Endodermal cell (in vitro differentiated cells): ENCODE data around the gene ASB8. TPM values are rescaled to one million over a fixed set of nuclear protein-coding genes. Genes with fewer than 3 reads are reported as not detected.
A peak's percentile ranks its signal among the peaks of the same experiment; 100 is the strongest.

ENCODE experiments used
- DNase-seq: peaks from one replicate; pipeline ENCODE4 v3.0.0-alpha.2; 2017
- H3K27ac ChIP-seq: 2 replicates; pipeline ENCODE4 v1.5.1; 2013; ENCODE audit warnings: mild to moderate bottlenecking, low read depth, low read length, moderate library complexity
- H3K27me3 ChIP-seq: 2 replicates; pipeline ENCODE4 v1.6.1; 2013; ENCODE audit warnings: mild to moderate bottlenecking, low read length, moderate library complexity; ENCODE audit not compliant: insufficient read depth, control insufficient read depth, poor library complexity, severe bottlenecking
- H3K36me3 ChIP-seq: 2 replicates; pipeline ENCODE4 v1.7.0; 2013; ENCODE audit warnings: mild to moderate bottlenecking, low read length, moderate library complexity; ENCODE audit not compliant: control insufficient read depth, insufficient read depth
- H3K4me1 ChIP-seq: one replicate; pipeline ENCODE4 v1.7.0; 2013; ENCODE audit warnings: low read length; ENCODE audit not compliant: control insufficient read depth, insufficient read depth
- H3K4me3 ChIP-seq: 2 replicates; pipeline ENCODE4 v1.5.1; 2013; ENCODE audit warnings: mild to moderate bottlenecking, low read length, moderate library complexity
- H3K9ac ChIP-seq: 2 replicates; pipeline ENCODE4 v1.6.1; 2013; ENCODE audit warnings: mild to moderate bottlenecking, low read length, moderate library complexity; ENCODE audit not compliant: poor library complexity, severe bottlenecking; ENCODE audit errors: extremely low read depth
- H3K9me3 ChIP-seq: 2 replicates; pipeline ENCODE4 v1.6.1; 2013; ENCODE audit warnings: mild to moderate bottlenecking, low read length, moderate library complexity; ENCODE audit not compliant: control insufficient read depth
- H3K27ac Mint-ChIP-seq: 2 replicates; pipeline ENCODE4 v1.8.0; 2020; ENCODE audit warnings: mixed read lengths
- H3K27me3 Mint-ChIP-seq: 2 replicates; pipeline ENCODE4 v1.8.0; 2021; ENCODE audit warnings: mild to moderate bottlenecking, mixed read lengths; ENCODE audit not compliant: insufficient read depth
- H3K36me3 Mint-ChIP-seq: 2 replicates; pipeline ENCODE4 v1.8.0; 2020; ENCODE audit warnings: low read depth, mixed read lengths
- H3K4me1 Mint-ChIP-seq: 2 replicates; pipeline ENCODE4 v1.8.0; 2020; ENCODE audit warnings: mixed read lengths
- H3K4me3 Mint-ChIP-seq: 2 replicates; pipeline ENCODE4 v1.8.0; 2020; ENCODE audit warnings: mild to moderate bottlenecking, moderate library complexity, mixed read lengths
- H3K9me3 Mint-ChIP-seq: 2 replicates; pipeline ENCODE4 v1.8.0; 2020; ENCODE audit warnings: mild to moderate bottlenecking, mixed read lengths
- WGBS, 2 experiments: methylation state at CpG; one replicate each; pipeline versions ENCODE4 v1.1.5 to v1.1.7; 2013; ENCODE audit warnings: missing lambda C conversion rate in 2 of 2, mixed read lengths in 1 of 2; ENCODE audit not compliant: insufficient coverage in 1 of 2, insufficient read length in 1 of 2; 5-methylcytosine and 5-hydroxymethylcytosine counted together
- total RNA-seq, 2 donors: library from RNA; stranded (reverse); fragmentation: NEBNext Ultra II Directional in 1 of 2; extraction: Animal tissue kit (Norgen Biotek cat#: 25700) in 1 of 2; gene quantifications; 2 replicates in 1 of 2; 3 replicates in 1 of 2; pipeline ENCODE4 v1.2.1, GENCODE V29; 2021
- TF ChIP-seq, protein P1 (sequence below): fragments of 200-600 bp; sonication (generic); conservative IDR thresholded peaks from 2 replicates; pipeline ENCODE4 v1.5.0; 2021; ENCODE audit warnings: antibody characterized with exemption, mild to moderate bottlenecking

ASB8 gene
- total RNA-seq, 2 donors from 2014 or later, result 7.1 to 9.0 TPM

DNA sequence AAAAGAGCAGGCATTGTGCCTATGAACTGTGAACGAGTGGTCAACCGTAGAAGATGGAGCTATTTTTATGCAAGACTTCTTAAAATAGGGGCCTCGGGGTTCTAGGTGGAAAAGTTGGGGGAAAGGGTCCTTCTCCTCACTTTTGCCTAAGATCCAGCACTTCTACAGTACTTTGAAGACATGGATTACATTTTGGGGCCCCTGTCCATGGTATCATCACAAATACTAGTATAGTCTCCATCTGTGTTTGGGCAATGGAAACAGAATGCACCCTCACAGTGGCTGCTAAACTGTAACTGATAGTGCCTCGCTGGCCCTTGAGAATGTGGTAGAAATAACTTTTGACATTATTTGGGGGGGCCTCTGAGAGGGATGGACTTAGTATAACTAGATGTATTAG is 20.7 kb upstream of the ASB8 start:
- H3K4me3 ChIP-seq, result no peak overlapping the region
- no peak for DNase-seq
- TF ChIP-seq, protein P1, sequence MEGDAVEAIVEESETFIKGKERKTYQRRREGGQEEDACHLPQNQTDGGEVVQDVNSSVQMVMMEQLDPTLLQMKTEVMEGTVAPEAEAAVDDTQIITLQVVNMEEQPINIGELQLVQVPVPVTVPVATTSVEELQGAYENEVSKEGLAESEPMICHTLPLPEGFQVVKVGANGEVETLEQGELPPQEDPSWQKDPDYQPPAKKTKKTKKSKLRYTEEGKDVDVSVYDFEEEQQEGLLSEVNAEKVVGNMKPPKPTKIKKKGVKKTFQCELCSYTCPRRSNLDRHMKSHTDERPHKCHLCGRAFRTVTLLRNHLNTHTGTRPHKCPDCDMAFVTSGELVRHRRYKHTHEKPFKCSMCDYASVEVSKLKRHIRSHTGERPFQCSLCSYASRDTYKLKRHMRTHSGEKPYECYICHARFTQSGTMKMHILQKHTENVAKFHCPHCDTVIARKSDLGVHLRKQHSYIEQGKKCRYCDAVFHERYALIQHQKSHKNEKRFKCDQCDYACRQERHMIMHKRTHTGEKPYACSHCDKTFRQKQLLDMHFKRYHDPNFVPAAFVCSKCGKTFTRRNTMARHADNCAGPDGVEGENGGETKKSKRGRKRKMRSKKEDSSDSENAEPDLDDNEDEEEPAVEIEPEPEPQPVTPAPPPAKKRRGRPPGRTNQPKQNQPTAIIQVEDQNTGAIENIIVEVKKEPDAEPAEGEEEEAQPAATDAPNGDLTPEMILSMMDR, result no peak
- Mint-ChIP-seq H3K4me3 (no peak overlapping the region), H3K4me1 (peaks cover 9% of the 10 kb centered on the region), H3K27me3 (peaks cover 72% of the 10 kb centered on the region), H3K36me3 (no peaks in the 10 kb centered on the region), H3K27ac (no peak overlapping the region), H3K9me3 (no peaks in the 10 kb centered on the region)
- H3K4me1 ChIP-seq, result no peaks in the 10 kb centered on the region
- H3K27ac ChIP-seq, result no peak overlapping the region
- H3K27me3 ChIP-seq, result peaks cover 52% of the 10 kb centered on the region
- H3K36me3 ChIP-seq, result no peaks in the 10 kb centered on the region
- 81 to 90% methylated on average over 4 of the region's 4 CpGs for WGBS, 2 experiments
- H3K9ac ChIP-seq, result no peak overlapping the region
- H3K9me3 ChIP-seq, result no peaks in the 10 kb centered on the region

DNA sequence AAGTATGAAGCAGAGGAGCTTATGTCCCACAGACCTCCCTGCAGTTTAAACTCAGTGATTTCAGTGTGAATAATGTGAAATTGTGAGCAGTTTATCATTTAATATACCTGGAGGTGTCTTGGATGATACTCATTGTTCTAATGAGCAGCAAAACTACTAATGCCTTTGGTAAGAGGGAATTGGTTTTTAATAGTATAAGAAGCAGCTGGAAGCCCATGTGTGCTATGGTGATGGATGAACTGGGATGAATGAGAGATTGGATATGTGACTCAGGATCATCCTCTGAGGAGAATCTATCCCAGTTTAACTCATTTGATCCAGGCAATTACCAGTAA is 19.1 kb upstream of the ASB8 start:
- H3K4me1 ChIP-seq, result no peaks in the 10 kb centered on the region
- H3K4me3 ChIP-seq, result no peak overlapping the region
- H3K4me1 Mint-ChIP-seq, result peaks cover 9% of the 10 kb centered on the region
- DNase-seq, result no peak
- no peaks in the 10 kb centered on the region for H3K36me3 ChIP-seq
- TF ChIP-seq, protein P1, result no peak
- H3K27me3 Mint-ChIP-seq, result peaks cover 64% of the 10 kb centered on the region
- H3K9me3 Mint-ChIP-seq, result no peaks in the 10 kb centered on the region
- H3K4me3 Mint-ChIP-seq, result no peak overlapping the region
- no peak overlapping the region for H3K9ac ChIP-seq
- H3K27me3 ChIP-seq, result peaks cover 36% of the 10 kb centered on the region
- H3K9me3 ChIP-seq, result no peaks in the 10 kb centered on the region
- no peak overlapping the region for H3K27ac ChIP-seq
- no peaks in the 10 kb centered on the region for H3K36me3 Mint-ChIP-seq
- H3K27ac Mint-ChIP-seq, result no peak overlapping the region

DNA sequence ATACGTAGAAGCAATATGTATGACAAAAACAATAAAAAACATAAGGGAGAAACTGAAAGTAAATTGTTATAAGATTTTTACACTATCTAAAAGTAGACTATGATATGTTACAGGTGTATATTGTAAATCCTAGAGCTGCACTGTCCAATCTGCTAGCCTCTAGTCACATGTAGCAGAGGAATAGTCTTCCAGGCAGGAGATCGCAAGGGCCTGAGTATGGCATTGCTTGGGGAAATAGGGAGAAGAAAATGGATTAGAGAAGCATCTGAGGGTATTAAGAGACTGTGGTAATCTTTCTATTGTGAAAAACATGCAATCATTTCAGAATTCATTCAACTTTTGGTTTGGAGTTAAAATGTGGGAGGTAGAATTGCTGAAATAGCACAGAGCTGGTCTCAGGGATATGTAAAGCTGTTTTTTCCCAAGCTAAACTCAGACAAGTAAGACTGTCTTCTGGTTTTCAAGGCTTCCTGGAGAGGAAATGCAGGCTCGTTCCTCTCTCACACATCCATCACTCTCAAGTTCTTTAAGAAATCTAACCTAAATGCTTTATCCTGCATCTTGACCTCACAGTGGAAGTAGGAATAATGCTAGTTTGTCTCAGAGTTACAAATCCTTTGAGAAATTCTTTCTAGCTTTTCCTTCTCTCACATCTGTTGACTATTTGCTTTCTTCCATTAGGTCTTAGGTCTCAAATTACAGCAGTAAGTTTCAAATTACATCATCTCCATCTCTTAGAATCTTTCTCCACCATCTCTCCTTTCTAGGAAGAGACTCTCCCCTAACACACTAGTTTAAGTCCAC is 18.5 kb upstream of the ASB8 start:
- peaks cover 9% of the 10 kb centered on the region for H3K4me1 Mint-ChIP-seq
- peak overlapping the region; percentile 19 for H3K27ac ChIP-seq
- no peaks in the 10 kb centered on the region for H3K36me3 ChIP-seq
- 74 to 100% methylated on average over 1 to 3 of the region's 3 CpGs for WGBS, 2 experiments
- no peak overlapping the region for H3K4me3 Mint-ChIP-seq
- TF ChIP-seq, protein P1, result no peak
- peaks cover 58% of the 10 kb centered on the region for H3K27me3 Mint-ChIP-seq
- H3K36me3 Mint-ChIP-seq, result no peaks in the 10 kb centered on the region
- H3K4me1 ChIP-seq, result no peaks in the 10 kb centered on the region
- no peak overlapping the region for H3K27ac Mint-ChIP-seq
- no peaks in the 10 kb centered on the region for H3K9me3 ChIP-seq
- H3K4me3 ChIP-seq, result no peak overlapping the region
- H3K9ac ChIP-seq, result no peak overlapping the region
- H3K27me3 ChIP-seq, result peaks cover 30% of the 10 kb centered on the region
- no peak for DNase-seq
- H3K9me3 Mint-ChIP-seq, result no peaks in the 10 kb centered on the region
